Ovary (tissue), 9 donors: Measurements from ENCODE around the gene ELL2. TPM values are rescaled to one million over a fixed set of nuclear protein-coding genes. Genes with fewer than 3 reads are reported as not detected.

Experiments used
- DNase-seq, 5 donors: peaks; one replicate each; pipeline ENCODE4 v3.0.0-alpha.2; 2019 to 2020
- H3K27ac ChIP-seq, 2 donors: fragments of 200-600 bp; one replicate each; pipeline versions ENCODE4 v1.5.1 to v1.8.0; 2019 to 2022
- H3K27me3 ChIP-seq: fragments of 200-600 bp; one replicate; pipeline ENCODE4 v1.8.0; 2022
- H3K36me3 ChIP-seq: fragments of 200-600 bp; sonication (generic); one replicate; pipeline ENCODE4 v1.5.1; 2019
- H3K4me1 ChIP-seq: one replicate; pipeline ENCODE4 v1.8.1; 2013; ENCODE audit warnings: mild to moderate bottlenecking, moderate library complexity; ENCODE audit not compliant: insufficient read depth
- H3K4me3 ChIP-seq: fragments of 200-600 bp; sonication (generic); one replicate; pipeline ENCODE4 v1.5.1; 2017
- H3K9me3 ChIP-seq, 2 donors: fragments of 200-600 bp in 1 of 2; sonication (generic) in 1 of 2; one replicate each; pipeline versions ENCODE4 v1.5.1 to v1.8.1; 2013 to 2019; ENCODE audit warnings: mild to moderate bottlenecking in 1 of 2, moderate library complexity in 1 of 2
- EP300 ChIP-seq: sonication (generic); formaldehyde crosslinking; IDR thresholded peaks from one replicate; pipeline ENCODE4 v1.6.1; 2017; ENCODE audit warnings: antibody characterized with exemption
- POLR2A ChIP-seq: fragments of 450-650 bp; IDR thresholded peaks from one replicate; pipeline ENCODE4 v1.6.1; 2017; ENCODE audit warnings: antibody characterized with exemption, mild to moderate bottlenecking, moderate library complexity
- WGBS, 3 donors: extraction: QIAGEN DNeasy Blood & Tissue Kit in 1 of 3; methylation state at CpG; one replicate each; pipeline versions ENCODE4 v1.1.5 to v1.1.7; 2013 to 2017; 5-methylcytosine and 5-hydroxymethylcytosine counted together
- intact Hi-C, 4 donors: fragments of 100-400 bp; cut with DNase I; formaldehyde crosslinking; loops; one replicate each; pipeline versions ENCODE4 v1.11.0 to v1.15.1; 2022 to 2023
- polyA plus RNA-seq, 2 donors: library from polyadenylated mRNA; stranded (reverse); fragments of 200-250 nt in 1 of 2; fragments of 350-450 nt in 1 of 2; fragmentation: Illumina TruSeq in 1 of 2; extraction: RNeasy Lipid Tissue Mini Kit (QIAGEN cat#74804) in 1 of 2; gene quantifications; one replicate each; pipeline ENCODE4 v1.2.3, GENCODE V29; 2013 to 2014
- total RNA-seq, 7 donors: library from RNA; depleted of rRNA in 2 of 7; stranded (reverse); fragments of >200 nt in 2 of 7; fragmentation: NEBNext Ultra II Directional in 3 of 7; extraction: Animal tissue kit (Norgen Biotek cat#: 25700) in 3 of 7; gene quantifications; one replicate each; pipeline versions ENCODE4 v1.1.0 to v1.2.4, GENCODE V29; 2016 to 2023
- TF ChIP-seq, protein P1 (sequence below), 3 donors: fragments of 450-650 bp in 2 of 3; fragments of 200-600 bp in 1 of 3; IDR thresholded peaks; one replicate each; pipeline versions ENCODE4 v1.5.1 to v1.8.0; 2016 to 2022; ENCODE audit warnings: antibody characterized with exemption in 3 of 3, mild to moderate bottlenecking in 1 of 3
- donor health status: DM: no; HTN: no; CAD: no; lungs with moderate emphysema.
- donor health status: DM: no; HTN: no; CAD: no.
- donor health status: Bipolar disorder and iron deficiency.
- donor health status: DM: yes; HTN: yes; CAD: no.
- donor health status: DM: no; HTN: no; CAD: no.
- donor health status: DM: yes; HTN: yes; CAD: no.

The ELL2 gene
- total and polyA plus RNA-seq, 9 donors: 7.2 to 73.2 (median 25.1) TPM

DNA sequence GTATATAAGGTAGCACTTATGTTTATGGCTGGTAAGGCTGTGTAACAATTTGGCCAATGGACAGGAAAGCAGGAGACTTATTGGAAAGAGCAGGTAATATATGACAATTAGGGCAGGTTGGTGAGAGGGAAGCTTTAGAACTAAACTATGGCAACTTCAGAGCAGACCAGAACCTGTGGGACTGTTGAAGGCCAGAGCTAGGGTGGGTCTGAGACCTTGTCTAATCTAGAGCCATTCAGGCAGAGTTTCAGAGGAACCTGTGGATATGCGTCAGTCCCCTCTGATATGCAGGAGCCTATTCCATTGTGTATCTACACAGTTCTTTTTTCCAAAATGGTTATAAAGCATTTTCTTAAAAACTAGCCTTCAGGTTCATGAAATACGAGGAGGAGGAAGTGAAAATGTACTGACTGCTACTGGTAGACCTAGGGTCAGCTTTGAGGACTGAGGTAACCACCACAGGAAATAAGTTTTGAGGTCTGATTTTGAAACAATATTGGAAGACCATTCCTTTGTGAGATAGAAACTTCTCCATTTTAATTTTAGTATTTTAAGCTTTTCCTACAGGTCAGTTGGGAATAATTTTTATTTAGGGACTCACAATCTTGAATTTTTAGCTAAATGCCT, 37.6 kb downstream of the ELL2 start:
- H3K9me3 ChIP-seq: no peaks in the 10 kb centered on the region
- intact Hi-C loops: no loop called here
- no peak overlapping the region for H3K4me3 ChIP-seq
- WGBS, 3 donors: 90 to 99% (median 95%) methylated on average over 2 of the region's 2 CpGs
- no peaks in the 10 kb centered on the region for H3K4me1 ChIP-seq
- no peaks in the 10 kb centered on the region for H3K36me3 ChIP-seq
- H3K27ac ChIP-seq: no peak overlapping the region
- TF ChIP-seq, protein P1, sequence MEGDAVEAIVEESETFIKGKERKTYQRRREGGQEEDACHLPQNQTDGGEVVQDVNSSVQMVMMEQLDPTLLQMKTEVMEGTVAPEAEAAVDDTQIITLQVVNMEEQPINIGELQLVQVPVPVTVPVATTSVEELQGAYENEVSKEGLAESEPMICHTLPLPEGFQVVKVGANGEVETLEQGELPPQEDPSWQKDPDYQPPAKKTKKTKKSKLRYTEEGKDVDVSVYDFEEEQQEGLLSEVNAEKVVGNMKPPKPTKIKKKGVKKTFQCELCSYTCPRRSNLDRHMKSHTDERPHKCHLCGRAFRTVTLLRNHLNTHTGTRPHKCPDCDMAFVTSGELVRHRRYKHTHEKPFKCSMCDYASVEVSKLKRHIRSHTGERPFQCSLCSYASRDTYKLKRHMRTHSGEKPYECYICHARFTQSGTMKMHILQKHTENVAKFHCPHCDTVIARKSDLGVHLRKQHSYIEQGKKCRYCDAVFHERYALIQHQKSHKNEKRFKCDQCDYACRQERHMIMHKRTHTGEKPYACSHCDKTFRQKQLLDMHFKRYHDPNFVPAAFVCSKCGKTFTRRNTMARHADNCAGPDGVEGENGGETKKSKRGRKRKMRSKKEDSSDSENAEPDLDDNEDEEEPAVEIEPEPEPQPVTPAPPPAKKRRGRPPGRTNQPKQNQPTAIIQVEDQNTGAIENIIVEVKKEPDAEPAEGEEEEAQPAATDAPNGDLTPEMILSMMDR (IDR thresholded peaks at IDR 0.05): no peak
- TF ChIP-seq EP300: no peak
- TF ChIP-seq POLR2A: no peak
- H3K27me3 ChIP-seq: no peaks in the 10 kb centered on the region
- no peak for DNase-seq

DNA sequence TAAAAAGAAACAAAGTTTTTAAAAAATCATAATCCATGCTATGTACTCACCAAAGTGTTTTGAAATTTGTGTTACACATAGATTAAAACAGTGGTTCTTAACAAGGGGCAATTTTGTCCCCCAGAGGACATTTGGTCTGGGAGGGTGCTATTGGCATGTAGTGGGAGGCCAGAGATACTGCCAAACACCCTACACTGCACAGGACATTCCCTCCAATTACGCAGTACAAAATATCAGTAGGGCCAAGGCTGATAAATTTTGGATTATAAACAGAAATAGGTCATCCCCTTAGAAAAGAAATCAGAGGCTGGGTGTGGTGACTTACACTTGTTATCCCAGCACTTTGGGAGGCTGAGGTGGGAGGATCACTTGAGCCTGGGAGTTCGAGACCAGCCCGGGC, 38.9 kb downstream of the ELL2 start:
- H3K9me3 ChIP-seq: no peaks in the 10 kb centered on the region
- H3K36me3 ChIP-seq: no peaks in the 10 kb centered on the region
- no peak overlapping the region for H3K27ac ChIP-seq
- H3K4me3 ChIP-seq: no peak overlapping the region
- no peak for TF ChIP-seq EP300
- TF ChIP-seq POLR2A: no peak
- TF ChIP-seq, protein P1 (IDR thresholded peaks at IDR 0.05): no peak
- no peaks in the 10 kb centered on the region for H3K4me1 ChIP-seq
- H3K27me3 ChIP-seq: no peaks in the 10 kb centered on the region
- no peak for DNase-seq
- intact Hi-C loops: no loop called here
- WGBS, 3 donors: 80 to 92% (median 85%) methylated on average over 3 of the region's 3 CpGs

DNA sequence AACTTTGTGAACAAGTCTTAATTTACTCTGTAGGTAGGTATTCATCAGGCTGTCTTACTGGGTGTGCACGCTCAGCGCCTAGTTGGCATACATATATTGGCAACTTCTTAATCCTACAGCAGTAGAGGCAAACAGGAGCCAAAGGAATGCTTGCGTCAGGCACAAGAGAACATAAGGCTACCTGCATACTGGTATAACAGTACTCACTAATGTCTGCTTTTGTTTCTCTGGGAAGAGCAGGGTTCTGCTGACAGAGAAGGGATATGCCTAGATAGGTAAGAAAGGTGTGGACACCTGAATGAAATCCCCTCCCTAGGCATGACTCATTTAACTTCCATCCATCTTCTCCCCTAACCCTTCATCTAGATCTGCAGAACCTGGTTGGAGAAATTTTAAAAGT, 40.1 kb downstream of the ELL2 start:
- no peak overlapping the region for H3K27ac ChIP-seq
- peaks cover 2% of the 10 kb centered on the region for H3K4me1 ChIP-seq
- 97 to 99% (median 99%) methylated on average over 3 of the region's 3 CpGs for WGBS, 3 donors
- intact Hi-C loops: no loop called here
- no peaks in the 10 kb centered on the region for H3K27me3 ChIP-seq
- H3K36me3 ChIP-seq: no peaks in the 10 kb centered on the region
- H3K4me3 ChIP-seq: no peak overlapping the region
- no peak for DNase-seq
- H3K9me3 ChIP-seq: no peaks in the 10 kb centered on the region
- TF ChIP-seq, protein P1 (IDR thresholded peaks at IDR 0.05): no peak
- TF ChIP-seq EP300: no peak
- no peak for TF ChIP-seq POLR2A

DNA sequence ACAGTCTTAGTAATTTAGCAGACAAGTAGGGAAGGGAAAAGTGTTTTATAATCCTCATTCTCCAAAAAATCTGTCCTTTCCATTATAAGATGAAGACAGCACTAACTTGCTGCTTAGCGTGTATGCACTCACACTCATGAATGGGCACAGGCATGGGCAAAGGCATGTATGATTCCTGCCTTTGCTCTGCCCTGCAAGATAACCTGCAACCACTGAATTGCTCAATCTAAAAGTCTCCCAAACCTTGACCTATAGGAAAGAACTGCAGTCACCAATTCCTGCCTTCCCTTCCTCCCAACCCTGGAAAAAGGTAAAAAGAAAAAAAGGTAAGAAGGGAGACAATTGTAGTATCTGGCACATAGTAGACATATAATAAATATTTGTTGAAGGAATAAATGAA, 40.8 kb downstream of the ELL2 start:
- Histone ChIP-seq H3K27ac (no peak overlapping the region), H3K9me3 (no peaks in the 10 kb centered on the region), H3K4me3 (no peak overlapping the region), H3K4me1 (peaks cover 6% of the 10 kb centered on the region), H3K27me3 (no peaks in the 10 kb centered on the region), H3K36me3 (no peaks in the 10 kb centered on the region)
- no peak for DNase-seq
- TF ChIP-seq, protein P1 (IDR thresholded peaks at IDR 0.05): no peak
- no peak for TF ChIP-seq EP300
- TF ChIP-seq POLR2A: no peak
- intact Hi-C loops: no loop called here
- 96 to 97% (median 97%) methylated on average over 1 of the region's 1 CpG for WGBS, 3 donors
